Measurements from ENCODE around the gene MIX23.

The MIX23 gene

DNA sequence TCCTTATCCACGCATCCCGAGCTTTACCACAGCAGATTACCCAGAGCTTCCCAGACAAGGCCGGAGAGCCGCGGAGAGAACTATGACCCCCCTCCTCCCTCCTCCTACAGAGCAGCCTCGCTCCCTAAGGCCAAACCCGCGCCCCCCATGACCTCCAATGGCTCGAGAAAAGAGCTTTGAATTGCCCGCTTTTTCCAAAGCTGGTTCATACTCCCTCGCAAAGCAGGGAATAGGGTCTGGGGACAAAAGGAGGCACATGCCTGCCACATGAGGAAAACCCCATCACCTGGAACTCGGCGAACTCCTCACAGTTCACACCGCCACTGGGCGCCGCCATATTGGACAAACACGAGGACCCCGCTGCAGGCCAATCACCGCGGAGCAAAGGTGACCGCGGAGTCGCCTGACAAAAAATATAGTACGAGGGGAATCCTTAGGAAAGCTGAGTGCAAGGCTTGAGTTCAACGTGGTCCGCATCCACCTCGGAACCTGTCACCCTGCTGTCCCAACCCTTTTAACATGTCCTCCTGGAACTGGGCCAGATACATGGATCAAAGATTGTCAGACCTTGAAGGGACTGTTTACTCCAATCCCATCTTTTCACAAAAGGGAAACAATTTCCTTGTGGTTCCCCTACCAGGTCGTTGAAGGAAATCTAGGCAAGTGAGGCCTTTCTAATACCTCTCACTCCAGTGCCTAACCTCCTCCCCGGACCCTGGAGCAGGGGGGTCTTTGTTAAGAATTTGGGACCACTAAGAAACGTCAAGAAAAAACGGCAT is at the start of gene MIX23:
Gene MIX23, minus strand, starts transcription at position 344 of the 779 bp plus-strand sequence. Its CDS starts 7 bp downstream, at position 337.
- DNase-seq: peak; percentile 85

DNA sequence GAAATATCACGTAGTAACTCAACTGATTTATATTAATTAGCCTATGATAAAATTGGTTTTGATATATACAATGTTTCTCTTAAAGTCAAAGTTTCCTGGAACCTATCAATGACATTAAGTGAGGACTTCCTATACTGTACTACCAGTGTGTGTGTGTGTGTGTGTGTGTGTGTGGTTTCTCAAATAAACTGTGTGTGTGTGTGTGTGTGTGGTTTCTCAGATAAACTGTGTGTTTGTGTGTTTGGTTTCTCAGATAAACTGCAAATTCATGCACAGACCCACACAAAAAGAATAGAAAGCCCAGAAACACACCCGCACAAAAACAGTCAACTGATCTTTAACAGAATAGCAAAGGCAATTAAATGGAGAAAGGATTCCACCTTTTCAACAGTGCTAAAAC is 47.3 kb upstream of the MIX23 start:
- DNase-seq: no peak

DNA sequence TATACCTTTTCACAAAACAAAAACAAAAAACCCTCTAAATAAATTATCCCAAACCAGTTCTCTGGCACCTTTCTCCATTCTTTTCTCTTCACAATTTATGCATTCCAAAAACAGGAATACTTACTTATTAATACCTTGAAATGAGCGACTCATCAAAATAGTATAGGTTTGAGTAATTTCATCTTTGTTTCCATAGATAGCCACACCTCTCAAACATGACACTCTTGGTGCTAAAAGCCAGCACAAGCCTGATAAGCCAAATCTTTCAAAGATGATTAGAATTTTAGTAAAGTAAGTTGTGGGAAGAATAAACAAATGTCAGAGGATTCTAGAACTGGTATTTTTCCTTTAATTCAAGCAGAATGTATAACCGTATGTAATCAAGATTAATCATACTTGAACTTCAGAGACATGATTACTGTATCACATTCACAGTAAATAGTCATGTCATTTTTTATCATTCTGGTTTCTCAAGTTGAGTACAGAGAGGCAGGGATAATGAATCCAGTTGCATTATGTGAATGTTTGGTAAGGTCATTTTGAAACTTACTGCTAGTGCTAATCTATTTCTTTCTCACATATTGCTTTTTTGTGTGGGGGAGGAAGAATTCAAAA is 44.9 kb upstream of the MIX23 start:
- DNase-seq: no peak

DNA sequence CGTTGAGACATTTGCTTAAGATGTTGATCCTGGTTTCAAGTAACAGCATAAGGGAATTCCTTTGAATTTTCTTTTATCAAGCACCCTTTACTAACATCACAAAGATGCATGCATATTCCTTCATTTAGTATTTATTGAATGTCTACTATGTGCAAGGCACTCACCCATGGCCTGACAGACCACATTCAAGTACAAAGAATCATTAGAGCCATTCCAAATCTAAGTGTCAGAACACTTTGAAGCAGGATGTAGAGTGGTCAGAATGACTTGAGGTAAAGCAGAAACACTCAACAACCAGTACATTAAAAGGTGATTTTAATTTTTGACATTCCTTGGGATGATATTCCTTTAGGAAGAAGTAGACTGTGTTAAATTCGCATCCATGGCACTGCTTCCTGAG is 38.8 kb upstream of the MIX23 start:
- DNase-seq: no peak

DNA sequence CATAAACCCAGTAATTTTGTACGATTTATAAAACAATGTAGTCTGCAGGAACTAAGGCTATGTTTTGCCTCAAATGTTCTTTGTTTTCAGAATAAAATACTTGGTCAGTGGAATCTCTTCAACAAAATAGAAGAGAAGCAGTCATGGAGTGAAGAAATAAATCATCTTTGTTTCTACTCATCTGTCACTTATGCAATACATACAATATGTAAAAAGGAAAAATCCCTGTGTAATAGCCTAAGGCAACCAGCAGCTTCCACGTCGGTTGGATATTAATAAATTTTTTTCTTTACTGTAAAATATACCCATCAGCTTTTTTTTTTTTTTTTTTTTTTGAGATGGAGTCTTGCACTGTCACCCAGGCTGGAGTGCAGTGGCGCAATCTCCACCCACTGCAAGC is 38.1 kb upstream of the MIX23 start:
- DNase-seq: no peak

DNA sequence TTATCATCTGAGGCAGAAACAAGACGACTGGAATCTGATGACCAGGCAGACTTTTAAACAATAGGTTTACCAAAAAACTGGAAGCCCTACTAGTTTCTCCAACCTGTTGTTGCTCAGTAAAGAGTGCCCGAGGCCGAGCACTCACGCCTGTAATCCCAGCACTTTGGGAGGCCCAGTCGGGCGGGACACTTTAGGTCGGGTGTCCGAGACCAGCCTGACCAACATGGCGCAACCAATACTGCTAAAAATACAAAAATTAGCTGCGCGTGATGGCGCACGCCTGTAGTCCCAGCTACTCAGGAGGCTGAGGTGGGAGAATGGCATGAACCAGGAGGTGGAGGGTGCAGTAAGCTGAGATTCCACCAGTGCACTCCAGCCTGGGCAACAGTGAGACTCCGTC is 33.9 kb upstream of the MIX23 start:
- no peak for DNase-seq

DNA sequence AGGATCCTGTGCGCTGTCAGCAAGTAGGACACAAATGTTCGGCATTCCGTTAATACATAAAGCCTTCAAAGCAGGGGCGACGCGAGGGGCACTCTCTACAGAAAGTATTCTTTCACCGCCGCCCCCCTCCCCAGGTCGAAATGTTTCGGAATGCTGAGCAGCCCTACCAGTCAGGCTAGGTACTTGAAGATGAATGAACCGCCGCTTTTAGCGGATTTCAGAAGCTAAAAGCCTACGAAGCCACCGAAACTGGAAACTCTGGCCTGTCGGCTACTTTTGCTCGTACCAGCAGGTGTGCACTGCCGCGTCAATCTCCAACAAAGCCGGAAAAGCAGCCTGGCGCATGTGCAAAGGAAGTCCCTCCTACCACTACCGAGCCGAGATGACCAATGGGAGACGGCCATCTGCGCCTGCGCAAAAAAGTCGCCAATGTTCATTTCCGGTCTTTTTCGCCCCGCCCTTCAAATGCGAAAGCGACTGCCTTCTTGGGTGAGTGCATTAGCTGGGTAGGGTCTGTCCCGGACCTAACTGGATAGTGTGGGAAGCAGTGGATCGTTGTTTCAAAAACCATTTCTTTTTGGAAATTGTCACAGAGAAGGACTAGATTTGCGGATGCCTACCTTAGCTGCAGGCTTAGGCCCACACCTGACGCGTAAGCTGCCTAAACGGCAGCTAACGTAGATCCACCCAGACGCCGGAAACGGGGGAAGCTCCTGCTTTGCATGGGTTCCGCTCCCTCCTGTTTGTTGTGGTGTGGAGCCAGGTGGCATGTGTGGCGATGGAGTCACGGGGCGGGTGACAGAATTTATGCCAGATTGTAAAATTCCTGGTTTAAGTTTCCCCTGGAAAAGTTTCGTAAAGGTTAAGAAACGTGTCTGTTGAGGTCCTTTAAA is 33.0 kb upstream of the MIX23 start, which contains the start of gene WDR5B:
Gene WDR5B, minus strand, starts transcription at position 301 of the 893 bp plus-strand sequence. CDS start 534 bp downstream, outside the sequence.
- peak; percentile 98 for DNase-seq

DNA sequence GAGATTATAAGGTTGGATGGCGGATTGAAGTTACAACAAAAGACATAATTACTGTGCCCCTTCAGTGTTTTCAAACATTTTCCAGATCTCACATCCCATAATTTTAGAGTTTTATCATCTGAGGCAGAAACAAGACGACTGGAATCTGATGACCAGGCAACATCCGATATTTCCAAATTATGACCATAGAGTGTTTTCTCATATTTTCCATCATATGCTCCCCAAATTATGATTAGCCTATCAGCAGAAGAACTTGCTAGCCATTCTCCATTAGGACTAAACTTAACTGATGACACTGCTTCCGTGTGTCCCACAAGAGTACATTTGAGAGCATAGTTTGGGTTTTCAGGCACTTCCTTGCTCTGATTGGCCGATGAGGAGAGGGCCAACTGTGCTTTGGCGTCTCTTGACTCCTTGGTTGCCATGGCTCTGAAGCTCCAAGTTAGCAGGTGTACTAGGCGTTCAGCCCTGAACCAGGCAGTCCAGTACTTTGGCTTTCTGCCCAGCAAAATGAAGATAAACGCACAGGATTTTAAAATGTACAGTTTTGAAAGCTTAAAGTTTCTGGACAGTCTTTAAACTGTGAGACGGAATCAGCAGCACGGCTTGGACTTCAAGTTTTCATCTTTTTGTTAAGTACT is 32.2 kb upstream of the MIX23 start:
- DNase-seq: peak; percentile 51

DNA sequence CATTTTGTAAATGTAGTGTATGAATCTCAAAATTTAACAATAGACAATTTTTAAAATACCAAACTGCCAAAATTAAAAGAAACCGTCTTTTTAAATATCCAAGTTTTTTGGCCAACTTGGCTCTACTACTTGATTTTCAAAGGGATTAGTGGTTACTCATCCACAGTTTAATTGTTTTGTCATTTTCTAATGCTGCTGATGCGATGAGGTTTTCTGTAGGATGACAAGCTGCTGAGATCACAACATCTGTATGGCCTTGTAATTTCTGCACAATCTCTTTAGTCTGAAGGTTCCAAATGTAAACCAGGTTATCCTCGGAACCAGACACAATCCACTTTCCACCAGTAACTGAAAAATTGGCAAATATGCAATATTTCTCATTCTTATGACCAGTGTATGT is 31.4 kb upstream of the MIX23 start:
- DNase-seq: no peak

DNA sequence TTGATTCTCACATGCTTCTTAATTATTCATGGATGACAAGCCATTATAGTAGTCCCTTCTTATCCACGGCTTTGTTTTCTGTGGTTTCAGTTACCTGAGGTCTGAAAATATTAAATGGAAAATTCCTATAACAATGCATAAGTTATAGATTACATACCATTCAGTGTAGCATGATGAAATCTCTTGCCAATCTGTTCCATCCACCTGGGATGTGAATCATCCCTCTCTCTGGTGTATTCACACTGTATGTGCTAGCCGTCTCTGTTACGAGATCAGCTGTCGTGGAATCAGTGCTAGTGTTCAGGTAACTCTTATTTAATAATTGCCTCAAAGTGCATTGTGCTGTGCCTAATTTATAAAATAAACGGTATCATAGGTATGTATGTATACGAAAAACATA is 27.6 kb upstream of the MIX23 start:
- no peak for DNase-seq

DNA sequence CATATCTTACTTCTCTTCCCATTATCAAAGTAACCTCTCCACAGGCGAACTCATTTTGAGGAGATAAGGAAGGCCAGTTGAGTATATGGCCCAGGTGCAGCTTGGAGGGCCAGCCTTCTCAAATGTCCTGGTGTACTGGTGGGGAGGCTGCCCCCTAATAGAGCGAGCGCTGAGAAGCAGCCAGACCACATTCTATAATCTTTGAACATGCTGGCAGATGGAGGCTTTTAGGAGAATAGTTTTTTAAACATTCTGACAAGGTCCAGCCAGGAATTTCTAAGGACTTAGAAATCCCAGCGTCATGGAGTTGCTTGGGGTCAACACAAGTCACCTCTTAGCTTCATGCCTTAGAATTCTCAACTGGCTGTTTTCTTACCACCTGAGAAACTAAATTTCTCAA is 27.1 kb upstream of the MIX23 start:
- DNase-seq: no peak

DNA sequence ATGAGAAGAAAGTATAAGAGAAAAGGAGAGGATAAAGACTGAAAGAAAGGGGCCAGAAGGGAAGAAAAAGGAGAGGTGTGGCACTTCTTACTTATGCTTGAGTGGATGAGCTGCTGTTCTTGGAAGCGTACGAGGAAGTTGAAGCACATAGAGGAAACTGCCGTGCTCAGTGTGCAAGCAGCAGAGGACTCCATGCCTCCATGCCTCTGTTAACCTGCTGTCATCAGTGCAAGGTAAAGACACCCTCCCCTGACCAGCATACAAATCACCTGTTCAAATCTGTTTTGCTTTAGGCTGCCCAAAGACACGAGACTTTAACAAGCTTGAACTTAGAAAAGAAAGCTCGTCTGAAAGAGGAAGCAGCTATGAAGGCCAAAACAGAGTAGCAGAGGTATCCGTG is 26.4 kb upstream of the MIX23 start:
- DNase-seq: no peak

DNA sequence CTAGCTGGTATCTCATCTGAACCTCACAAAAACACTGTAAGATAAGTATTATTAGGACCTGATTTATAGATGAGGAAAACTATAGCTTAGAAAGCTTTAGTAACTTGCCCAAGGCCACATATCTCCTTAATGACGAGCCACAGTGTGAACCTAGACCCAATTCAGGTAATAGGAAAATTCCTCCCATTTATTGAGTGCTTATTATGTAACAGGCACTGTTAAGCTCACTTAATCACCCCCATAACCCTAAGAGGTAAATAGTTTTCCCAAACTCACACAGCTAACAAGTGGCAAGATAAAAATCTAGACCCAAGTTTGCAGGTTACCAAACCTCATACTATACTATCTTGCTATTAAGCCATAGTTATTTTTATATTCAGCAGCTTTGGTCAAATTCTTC is 24.9 kb upstream of the MIX23 start:
- DNase-seq: no peak

DNA sequence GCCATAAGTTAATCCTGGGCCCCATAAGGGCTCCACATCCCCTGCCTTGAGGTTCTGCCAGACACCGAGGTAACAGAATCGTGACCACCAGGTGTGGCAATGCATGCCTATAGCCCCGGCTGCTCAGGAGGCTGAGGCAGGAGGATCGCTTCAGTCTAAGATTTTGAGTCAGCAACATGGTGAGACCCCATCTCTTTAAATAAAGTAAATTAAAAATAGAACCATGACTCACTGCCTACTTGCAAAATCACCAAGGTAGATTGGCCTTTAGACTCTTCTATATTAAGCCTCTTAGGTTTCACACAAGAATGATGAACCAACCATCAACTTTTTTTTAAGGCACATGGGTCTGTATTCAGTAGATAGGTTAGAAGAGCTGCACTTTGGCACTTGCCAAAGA is 23.2 kb upstream of the MIX23 start:
- no peak for DNase-seq

DNA sequence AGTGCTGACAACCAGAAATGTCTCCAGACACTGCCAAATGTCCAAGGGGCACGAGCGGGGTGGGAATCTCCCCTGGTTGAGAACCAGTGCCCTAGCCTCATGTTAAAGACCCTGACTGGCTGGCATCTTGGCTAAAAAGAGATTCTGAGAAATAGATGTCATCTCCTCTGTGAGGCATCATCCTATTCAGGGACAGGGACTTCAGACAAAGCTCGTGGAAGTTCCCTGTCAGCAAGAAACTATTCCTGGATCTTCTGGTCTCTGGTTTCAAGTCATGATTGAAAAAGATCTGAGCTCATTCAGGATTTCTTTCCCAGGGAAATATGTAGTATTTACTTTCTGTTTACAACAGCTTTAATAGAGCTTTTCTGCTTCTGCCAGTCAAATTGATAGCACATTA is 22.0 kb upstream of the MIX23 start:
- DNase-seq: no peak

DNA sequence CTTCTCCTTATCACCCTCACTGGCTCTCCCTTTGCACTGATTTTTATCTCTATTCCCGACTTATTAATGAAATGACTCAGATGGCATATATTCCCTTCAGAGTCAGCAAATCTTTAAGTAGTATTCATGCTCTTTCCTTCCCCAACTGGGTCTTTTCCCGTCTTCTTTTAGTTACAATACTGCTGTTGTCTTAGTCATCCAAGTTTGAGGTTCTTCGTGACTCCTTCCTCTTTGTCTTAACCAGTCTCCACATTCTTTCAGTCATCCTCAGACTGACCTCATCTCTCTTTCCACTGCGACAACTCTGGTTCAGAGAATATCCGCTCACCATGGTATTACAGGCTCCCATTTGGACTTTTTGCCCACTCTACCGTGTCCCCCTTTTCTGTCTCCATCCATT is 20.5 kb upstream of the MIX23 start:
- DNase-seq: no peak

DNA sequence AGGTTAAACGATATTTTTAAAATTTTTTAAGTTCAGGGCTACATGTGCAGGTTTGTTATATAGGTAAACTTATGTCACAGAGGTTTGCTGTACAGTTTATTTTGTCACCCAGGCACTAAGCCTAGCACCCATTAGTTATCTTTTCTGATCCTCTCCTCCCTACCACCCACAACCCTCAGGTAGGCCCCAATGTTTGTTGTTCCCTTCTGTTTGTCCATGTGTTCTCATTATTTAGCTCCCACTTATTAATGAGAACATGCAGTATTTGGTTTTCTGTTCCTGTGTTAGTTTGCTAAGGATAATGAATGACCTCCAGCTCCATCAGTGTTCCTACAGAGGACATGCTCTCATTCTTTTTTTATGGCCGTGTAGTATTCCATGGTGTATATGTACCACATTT is 15.9 kb upstream of the MIX23 start:
- no peak for DNase-seq

DNA sequence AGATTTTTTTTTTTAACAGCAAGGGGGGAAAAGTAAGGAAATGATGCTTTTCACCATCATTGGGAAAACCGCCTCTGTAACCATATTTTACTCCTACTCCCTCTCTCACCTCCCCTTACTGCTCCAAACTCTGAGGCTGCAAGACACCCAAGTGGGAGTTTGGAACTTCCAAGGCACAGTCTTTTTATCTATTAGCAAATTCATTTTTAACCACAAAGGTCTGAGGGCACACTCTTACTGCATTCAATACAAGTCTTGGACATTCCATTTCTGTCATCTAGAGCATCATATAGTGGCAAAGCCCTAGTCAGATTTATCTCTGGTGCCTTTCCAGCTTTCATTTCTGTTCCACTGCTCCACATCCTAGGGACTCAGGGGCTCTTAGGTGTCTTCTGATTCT is 14.2 kb upstream of the MIX23 start:
- DNase-seq: no peak

DNA sequence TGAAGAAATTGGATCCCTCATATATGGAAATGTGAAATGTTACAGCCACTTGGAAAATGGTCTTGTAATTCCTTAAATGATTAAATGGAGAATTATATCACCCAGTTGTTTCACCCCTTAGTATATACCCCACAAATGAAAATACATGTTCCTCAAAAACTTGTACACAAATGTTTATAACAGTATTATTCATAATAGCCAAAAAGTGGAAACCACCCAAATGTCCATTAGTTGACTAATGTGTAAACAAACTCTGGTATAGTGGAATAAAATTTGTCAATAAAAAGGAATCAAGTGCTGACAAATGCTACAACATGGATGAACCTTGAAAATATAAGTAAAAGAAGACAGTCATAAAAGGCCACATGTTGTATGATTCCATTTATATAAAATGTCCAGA is 13.5 kb upstream of the MIX23 start:
- no peak for DNase-seq

DNA sequence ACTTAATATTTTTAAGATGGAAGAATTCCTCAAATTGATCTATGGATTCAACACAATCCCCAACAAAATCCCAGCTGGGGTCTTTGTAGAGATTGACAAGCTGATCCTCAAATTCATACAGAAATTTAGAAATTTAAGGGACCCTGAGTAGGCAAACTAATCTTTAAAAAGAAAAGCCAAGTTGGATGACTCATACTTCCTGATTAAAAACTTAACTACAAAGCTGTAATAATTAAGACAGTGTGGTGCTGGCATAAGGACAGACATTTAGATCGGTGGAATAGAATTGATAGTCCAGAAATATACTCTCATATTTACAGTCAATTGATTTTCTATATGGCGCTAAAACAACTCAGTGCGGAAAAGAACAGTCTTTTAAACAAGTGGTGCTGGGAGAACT is 12.6 kb upstream of the MIX23 start:
- DNase-seq: no peak

DNA sequence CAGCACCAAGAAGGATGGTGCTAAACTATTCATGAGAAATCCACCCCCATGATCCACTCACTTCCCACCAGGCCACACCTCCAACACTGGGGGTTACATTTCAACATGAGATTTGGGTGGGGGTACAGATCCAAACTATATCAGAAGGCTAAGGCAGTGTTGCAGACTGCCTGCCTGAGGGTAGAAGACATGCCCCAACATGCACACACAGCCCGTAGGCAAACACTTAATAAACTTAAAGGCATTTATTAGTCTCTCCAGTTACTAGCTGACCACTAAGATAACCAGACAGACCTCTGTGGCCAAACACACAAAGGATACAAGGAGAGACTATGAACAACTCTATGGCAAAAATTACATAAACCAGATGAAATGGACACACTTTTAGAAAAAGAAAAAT is 11.1 kb upstream of the MIX23 start:
- no peak for DNase-seq

DNA sequence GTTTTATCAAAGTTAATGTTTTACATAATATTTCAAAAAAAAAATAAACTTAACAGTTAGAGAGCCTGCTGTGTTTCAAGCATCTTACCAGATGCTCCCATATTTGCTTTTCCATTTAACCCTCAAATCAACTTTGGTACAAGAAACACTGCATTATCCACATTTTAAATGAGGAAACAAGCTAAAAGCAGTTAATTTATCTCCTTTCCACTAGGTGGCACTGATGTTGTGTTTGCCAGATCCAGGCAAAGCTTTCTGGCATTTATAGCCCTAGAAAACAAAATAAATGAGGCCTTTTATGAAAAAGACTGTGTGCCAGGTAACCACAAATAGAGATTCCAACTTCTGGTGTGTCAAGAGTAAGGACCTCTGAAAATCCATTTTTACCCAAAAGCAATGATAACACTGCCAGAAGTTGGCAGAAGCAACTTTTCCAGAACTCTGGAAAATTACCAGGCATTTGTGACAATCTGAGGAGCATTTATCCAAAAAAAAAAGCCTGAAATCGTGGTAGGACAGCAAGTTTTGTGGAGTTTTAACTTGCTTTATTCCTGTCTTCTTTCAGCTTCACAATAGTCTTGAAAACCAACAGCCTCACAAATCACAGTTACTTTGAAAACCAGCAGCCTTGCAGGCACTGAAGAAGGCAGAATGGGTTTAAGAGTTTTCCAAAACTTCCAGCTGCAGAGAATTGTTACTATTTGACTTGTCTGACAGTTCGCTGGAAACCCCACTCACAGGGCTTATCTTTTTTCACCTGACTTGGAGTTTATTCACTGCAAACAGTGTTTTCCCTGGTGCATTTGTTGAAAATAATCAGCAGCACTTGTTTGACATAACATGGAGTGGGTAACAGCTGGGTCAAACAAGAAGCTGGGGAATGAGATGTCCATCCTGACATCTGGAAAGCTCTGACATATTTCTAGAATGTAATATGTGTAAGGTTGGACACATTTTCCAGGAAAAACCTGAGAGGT is 10.1 kb upstream of the MIX23 start:
- DNase-seq: peak; percentile 17

Measured in CD4-positive, alpha-beta T cell treated with Interleukin-17A for 4 hours (primary cell).